CD4-positive, CD25-positive, alpha-beta regulatory T cell (primary cell): ENCODE measurements around the gene NCKAP5. TPM values are rescaled to one million over a fixed set of nuclear protein-coding genes. Genes with fewer than 3 reads are reported as not detected.

ENCODE experiments used
- ATAC-seq, 2 donors: fragments of 150-1000 bp; cut with Tn5 transposase; one replicate each; pipeline ENCODE4 v1.10.0; 2021; ENCODE audit warnings: low read depth in 2 of 2, moderate number of reproducible peaks in 2 of 2, moderate library complexity in 1 of 2
- DNase-seq, 3 donors: peaks; one replicate each; pipeline versions ENCODE4 v3.0.0 to v3.0.0-alpha.2; 2012 to 2022; ENCODE audit warnings: mixed read lengths in 1 of 3
- H3K27ac ChIP-seq: one replicate; pipeline ENCODE4 v1.7.0; 2013; ENCODE audit warnings: mild to moderate bottlenecking, low read length; ENCODE audit not compliant: insufficient read depth, poor library complexity, severe bottlenecking
- H3K27me3 ChIP-seq: one replicate; pipeline ENCODE4 v1.7.0; 2013; ENCODE audit warnings: low read length; ENCODE audit not compliant: control insufficient read depth, insufficient read depth
- H3K36me3 ChIP-seq: one replicate; pipeline ENCODE4 v1.7.0; 2013; ENCODE audit warnings: mild to moderate bottlenecking, low read length, moderate library complexity; ENCODE audit not compliant: control insufficient read depth, insufficient read depth
- H3K4me1 ChIP-seq: 2 replicates; pipeline ENCODE4 v1.7.0; 2013; ENCODE audit warnings: mild to moderate bottlenecking, low read length; ENCODE audit not compliant: insufficient read depth, control insufficient read depth, poor library complexity, severe bottlenecking
- H3K4me3 ChIP-seq: one replicate; pipeline ENCODE4 v1.7.0; 2013; ENCODE audit warnings: low read depth, mild to moderate bottlenecking, low read length, moderate library complexity
- H3K9me3 ChIP-seq, 2 experiments: 1 replicate in 1 of 2; 2 replicates in 1 of 2; pipeline ENCODE4 v1.7.0; 2013; ENCODE audit warnings: low read length in 2 of 2, mild to moderate bottlenecking in 1 of 2, moderate library complexity in 1 of 2; ENCODE audit not compliant: control insufficient read depth in 2 of 2
- H3K27ac Mint-ChIP-seq, 3 donors: one replicate each; pipeline ENCODE4 v1.8.0; 2020 to 2022; ENCODE audit warnings: mild to moderate bottlenecking in 3 of 3, mixed read lengths in 3 of 3, moderate library complexity in 2 of 3
- H3K27me3 Mint-ChIP-seq: one replicate; pipeline ENCODE4 v1.8.0; 2022; ENCODE audit warnings: mild to moderate bottlenecking, mixed read lengths
- H3K36me3 Mint-ChIP-seq: one replicate; pipeline ENCODE4 v1.8.0; 2020; ENCODE audit warnings: mixed read lengths
- H3K4me1 Mint-ChIP-seq, 4 donors: one replicate each; pipeline ENCODE4 v1.8.0; 2020 to 2022; ENCODE audit warnings: mixed read lengths in 4 of 4, mild to moderate bottlenecking in 1 of 4
- H3K4me3 Mint-ChIP-seq, 4 donors: one replicate each; pipeline ENCODE4 v1.8.0; 2020 to 2022; ENCODE audit warnings: mild to moderate bottlenecking in 4 of 4, mixed read lengths in 4 of 4, moderate library complexity in 3 of 4
- H3K9me3 Mint-ChIP-seq, 7 donors: one replicate each; pipeline ENCODE4 v1.8.0; 2020 to 2022; ENCODE audit warnings: mixed read lengths in 7 of 7, mild to moderate bottlenecking in 3 of 7, moderate library complexity in 2 of 7
- polyA plus RNA-seq, 4 donors: library from polyadenylated mRNA; unstranded; fragments of 300-500 nt; fragmentation: Illumina TruSeq; gene quantifications; one replicate each; pipeline ENCODE4 v1.2.3, GENCODE V29; 2021
- total RNA-seq: library from RNA; stranded (reverse); gene quantifications from one replicate; pipeline ENCODE4 v1.2.3, GENCODE V29; 2022

Gene NCKAP5
- total and polyA plus RNA-seq, 5 donors from 2014 or later: not detected

GRCh38 chr2:133422931-133423351, 145.3 kb downstream of the NCKAP5 start:
- no peaks in the 10 kb centered on the region for H3K9me3 ChIP-seq
- no peak overlapping the region for H3K27ac Mint-ChIP-seq
- no peak for ATAC-seq

GRCh38 chr2:133421516-133422324, 146.5 kb downstream of the NCKAP5 start:
- Histone ChIP-seq H3K4me1 (no peaks in the 10 kb centered on the region), H3K9me3 (no peaks in the 10 kb centered on the region), H3K36me3 (no peaks in the 10 kb centered on the region), H3K27ac (no peak overlapping the region), H3K27me3 (no peaks in the 10 kb centered on the region), H3K4me3 (no peak overlapping the region)
- H3K4me1 Mint-ChIP-seq: no peaks in the 10 kb centered on the region
- peaks cover 4% of the 10 kb centered on the region for H3K27me3 Mint-ChIP-seq
- DNase-seq (no peak), ATAC-seq (no peak)
- H3K9me3 Mint-ChIP-seq: peaks cover 0 to 5% (median 0%) of the 10 kb centered on the region in 7 donors
- no peaks in the 10 kb centered on the region for H3K36me3 Mint-ChIP-seq
- H3K4me3 Mint-ChIP-seq: no peak overlapping the region
- H3K27ac Mint-ChIP-seq: no peak overlapping the region

More at GRCh38 chr2:133422931-133423351, 145.3 kb downstream of the NCKAP5 start:
- Histone ChIP-seq H3K4me3 (no peak overlapping the region), H3K27me3 (no peaks in the 10 kb centered on the region), H3K36me3 (no peaks in the 10 kb centered on the region), H3K27ac (no peak overlapping the region), H3K4me1 (no peaks in the 10 kb centered on the region)
- peaks cover 4% of the 10 kb centered on the region for H3K27me3 Mint-ChIP-seq
- H3K9me3 Mint-ChIP-seq: peaks cover 0 to 5% (median 0%) of the 10 kb centered on the region in 7 donors
- no peak for DNase-seq
- H3K4me1 Mint-ChIP-seq: no peaks in the 10 kb centered on the region
- H3K4me3 Mint-ChIP-seq: no peak overlapping the region
- H3K36me3 Mint-ChIP-seq: no peaks in the 10 kb centered on the region

- no peaks in the 10 kb centered on the region for H3K36me3 ChIP-seq
- no peaks in the 10 kb centered on the region for H3K27me3 ChIP-seq
- peaks cover 4% of the 10 kb centered on the region for H3K27me3 Mint-ChIP-seq
- H3K4me3 ChIP-seq: no peak overlapping the region
- no peak overlapping the region for H3K4me3 Mint-ChIP-seq
- H3K4me1 ChIP-seq: no peaks in the 10 kb centered on the region
- H3K4me1 Mint-ChIP-seq: no peaks in the 10 kb centered on the region
- H3K27ac ChIP-seq: no peak overlapping the region
- DNase-seq (no peak), ATAC-seq (no peak)
- H3K27ac Mint-ChIP-seq: no peak overlapping the region
- no peaks in the 10 kb centered on the region for H3K9me3 ChIP-seq
- peaks cover 0 to 5% (median 0%) of the 10 kb centered on the region in 7 donors for H3K9me3 Mint-ChIP-seq
- no peaks in the 10 kb centered on the region for H3K36me3 Mint-ChIP-seq
Measured at GRCh38 chr2:133420788-133421187, 147.5 kb downstream of the NCKAP5 start.

GRCh38 chr2:133418671-133419070, 149.6 kb downstream of the NCKAP5 start:
- no peak for ATAC-seq
- Histone ChIP-seq H3K4me3 (no peak overlapping the region), H3K36me3 (no peaks in the 10 kb centered on the region), H3K4me1 (no peaks in the 10 kb centered on the region), H3K27me3 (no peaks in the 10 kb centered on the region), H3K27ac (no peak overlapping the region), H3K9me3 (no peaks in the 10 kb centered on the region)
- no peak for DNase-seq
- Mint-ChIP-seq H3K36me3 (no peaks in the 10 kb centered on the region), H3K9me3 (peaks cover 0 to 4% (median 0%) of the 10 kb centered on the region in 7 donors), H3K27me3 (peaks cover 4% of the 10 kb centered on the region), H3K4me1 (no peaks in the 10 kb centered on the region), H3K4me3 (no peak overlapping the region), H3K27ac (no peak overlapping the region)

GRCh38 chr2:133418021-133418420, 150.2 kb downstream of the NCKAP5 start:
- Mint-ChIP-seq H3K27ac (no peak overlapping the region), H3K36me3 (no peaks in the 10 kb centered on the region), H3K9me3 (peaks cover 0 to 4% (median 0%) of the 10 kb centered on the region in 7 donors), H3K27me3 (peaks cover 4% of the 10 kb centered on the region), H3K4me3 (no peak overlapping the region), H3K4me1 (no peaks in the 10 kb centered on the region)
- DNase-seq: no peak
- H3K9me3 ChIP-seq: no peaks in the 10 kb centered on the region
- no peak overlapping the region for H3K27ac ChIP-seq
- no peaks in the 10 kb centered on the region for H3K4me1 ChIP-seq
- no peak for ATAC-seq
- no peak overlapping the region for H3K4me3 ChIP-seq
- H3K36me3 ChIP-seq: no peaks in the 10 kb centered on the region
- no peaks in the 10 kb centered on the region for H3K27me3 ChIP-seq

GRCh38 chr2:133417415-133417814, 150.8 kb downstream of the NCKAP5 start:
- H3K27me3 Mint-ChIP-seq: peaks cover 4% of the 10 kb centered on the region
- peaks cover 0 to 4% (median 0%) of the 10 kb centered on the region in 7 donors for H3K9me3 Mint-ChIP-seq
- H3K36me3 ChIP-seq: no peaks in the 10 kb centered on the region
- no peak for ATAC-seq
- H3K27ac ChIP-seq: no peak overlapping the region
- no peaks in the 10 kb centered on the region for H3K27me3 ChIP-seq
- H3K4me1 Mint-ChIP-seq: no peaks in the 10 kb centered on the region
- DNase-seq: no peak
- no peaks in the 10 kb centered on the region for H3K9me3 ChIP-seq
- no peak overlapping the region for H3K27ac Mint-ChIP-seq
- no peak overlapping the region for H3K4me3 ChIP-seq
- H3K4me1 ChIP-seq: no peaks in the 10 kb centered on the region
- no peak overlapping the region for H3K4me3 Mint-ChIP-seq
- no peaks in the 10 kb centered on the region for H3K36me3 Mint-ChIP-seq

- DNase-seq (no peak), ATAC-seq (no peak)
- Mint-ChIP-seq H3K27me3 (peaks cover under 1% of the 10 kb centered on the region), H3K4me1 (no peaks in the 10 kb centered on the region), H3K36me3 (no peaks in the 10 kb centered on the region), H3K4me3 (no peak overlapping the region), H3K9me3 (peaks cover 0 to 4% (median 0%) of the 10 kb centered on the region in 7 donors), H3K27ac (no peak overlapping the region)
- no peaks in the 10 kb centered on the region for H3K27me3 ChIP-seq
- H3K4me1 ChIP-seq: no peaks in the 10 kb centered on the region
- no peaks in the 10 kb centered on the region for H3K9me3 ChIP-seq
- H3K36me3 ChIP-seq: no peaks in the 10 kb centered on the region
- H3K27ac ChIP-seq: no peak overlapping the region
- H3K4me3 ChIP-seq: no peak overlapping the region
Measured at GRCh38 chr2:133416736-133417135, 151.5 kb downstream of the NCKAP5 start.

- no peaks in the 10 kb centered on the region for H3K27me3 ChIP-seq
- ATAC-seq: no peak
- Mint-ChIP-seq H3K27me3 (no peaks in the 10 kb centered on the region), H3K27ac (no peak overlapping the region), H3K4me3 (no peak overlapping the region), H3K36me3 (no peaks in the 10 kb centered on the region), H3K4me1 (no peaks in the 10 kb centered on the region), H3K9me3 (peaks cover 0 to 4% (median 0%) of the 10 kb centered on the region in 7 donors)
- H3K27ac ChIP-seq: no peak overlapping the region
- H3K9me3 ChIP-seq: no peaks in the 10 kb centered on the region
- H3K4me1 ChIP-seq: no peaks in the 10 kb centered on the region
- no peaks in the 10 kb centered on the region for H3K36me3 ChIP-seq
- H3K4me3 ChIP-seq: no peak overlapping the region
- DNase-seq: no peak
Measured at GRCh38 chr2:133416146-133416545, 152.1 kb downstream of the NCKAP5 start.
